Measurements from ENCODE around the gene FOXP4.

FOXP4 gene

GRCh38 chr6:41546866-41547798 lies 951 bp downstream of the FOXP4 start:
- DNase-seq (ENCODE audit: low read depth, low spot score), result peak; percentile 73

- DNase-seq (ENCODE audit: low read depth, low spot score), result no peak
These were observed 1.6 kb downstream of the FOXP4 start for GRCh38 chr6:41547799-41548097.

- peak; percentile 23 for DNase-seq (ENCODE audit: low read depth, low spot score)
These were observed 2.1 kb downstream of the FOXP4 start for GRCh38 chr6:41548098-41548840.

- no peak for DNase-seq (ENCODE audit: low read depth, low spot score)
These were observed 2.9 kb downstream of the FOXP4 start for GRCh38 chr6:41548841-41549642.

- DNase-seq (ENCODE audit: low read depth, low spot score), result no peak
These were observed 3.5 kb downstream of the FOXP4 start for GRCh38 chr6:41549673-41550072.

GRCh38 chr6:41551086-41551700 lies 5.0 kb downstream of the FOXP4 start:
- no peak for DNase-seq (ENCODE audit: low read depth, low spot score)

- DNase-seq (ENCODE audit: low read depth, low spot score), result no peak
These were observed 5.7 kb downstream of the FOXP4 start for GRCh38 chr6:41551857-41552256.

- DNase-seq (ENCODE audit: low read depth, low spot score), result no peak
These were observed 6.5 kb downstream of the FOXP4 start for GRCh38 chr6:41552723-41553122.

- no peak for DNase-seq (ENCODE audit: low read depth, low spot score)
These were observed 7.3 kb downstream of the FOXP4 start for GRCh38 chr6:41553405-41553999.

GRCh38 chr6:41555326-41556300 lies 9.4 kb downstream of the FOXP4 start:
- no peak for DNase-seq (ENCODE audit: low read depth, low spot score)

GRCh38 chr6:41557335-41557734 lies 11.2 kb downstream of the FOXP4 start:
- DNase-seq (ENCODE audit: low read depth, low spot score), result no peak

- peak; percentile 30 for DNase-seq (ENCODE audit: low read depth, low spot score)
These were observed 12.0 kb downstream of the FOXP4 start for GRCh38 chr6:41558033-41558807.

GRCh38 chr6:41559655-41560427 lies 13.7 kb downstream of the FOXP4 start:
- DNase-seq (ENCODE audit: low read depth, low spot score), result no peak

- DNase-seq (ENCODE audit: low read depth, low spot score), result peak; percentile 69
These were observed 14.4 kb downstream of the FOXP4 start for GRCh38 chr6:41560431-41561192.

- no peak for DNase-seq (ENCODE audit: low read depth, low spot score)
These were observed 15.2 kb downstream of the FOXP4 start for GRCh38 chr6:41561416-41561815.

GRCh38 chr6:41561931-41562911 lies 16.0 kb downstream of the FOXP4 start:
- no peak for DNase-seq (ENCODE audit: low read depth, low spot score)

Measured in astrocyte of the hippocampus (primary cell).